Measurements from ENCODE around the gene RNU6-1.

RNU6-1 gene

GRCh38 chr15:67805666-67806516 is 34.0 kb downstream of the RNU6-1 start (continued):
- TF ChIP-seq, protein P1, sequence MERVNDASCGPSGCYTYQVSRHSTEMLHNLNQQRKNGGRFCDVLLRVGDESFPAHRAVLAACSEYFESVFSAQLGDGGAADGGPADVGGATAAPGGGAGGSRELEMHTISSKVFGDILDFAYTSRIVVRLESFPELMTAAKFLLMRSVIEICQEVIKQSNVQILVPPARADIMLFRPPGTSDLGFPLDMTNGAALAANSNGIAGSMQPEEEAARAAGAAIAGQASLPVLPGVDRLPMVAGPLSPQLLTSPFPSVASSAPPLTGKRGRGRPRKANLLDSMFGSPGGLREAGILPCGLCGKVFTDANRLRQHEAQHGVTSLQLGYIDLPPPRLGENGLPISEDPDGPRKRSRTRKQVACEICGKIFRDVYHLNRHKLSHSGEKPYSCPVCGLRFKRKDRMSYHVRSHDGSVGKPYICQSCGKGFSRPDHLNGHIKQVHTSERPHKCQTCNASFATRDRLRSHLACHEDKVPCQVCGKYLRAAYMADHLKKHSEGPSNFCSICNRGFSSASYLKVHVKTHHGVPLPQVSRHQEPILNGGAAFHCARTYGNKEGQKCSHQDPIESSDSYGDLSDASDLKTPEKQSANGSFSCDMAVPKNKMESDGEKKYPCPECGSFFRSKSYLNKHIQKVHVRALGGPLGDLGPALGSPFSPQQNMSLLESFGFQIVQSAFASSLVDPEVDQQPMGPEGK (CRISPR knock-in tag; IDR thresholded peaks at IDR 0.05; ENCODE audit: borderline replicate concordance): no peak
- TF ChIP-seq, protein P2, sequence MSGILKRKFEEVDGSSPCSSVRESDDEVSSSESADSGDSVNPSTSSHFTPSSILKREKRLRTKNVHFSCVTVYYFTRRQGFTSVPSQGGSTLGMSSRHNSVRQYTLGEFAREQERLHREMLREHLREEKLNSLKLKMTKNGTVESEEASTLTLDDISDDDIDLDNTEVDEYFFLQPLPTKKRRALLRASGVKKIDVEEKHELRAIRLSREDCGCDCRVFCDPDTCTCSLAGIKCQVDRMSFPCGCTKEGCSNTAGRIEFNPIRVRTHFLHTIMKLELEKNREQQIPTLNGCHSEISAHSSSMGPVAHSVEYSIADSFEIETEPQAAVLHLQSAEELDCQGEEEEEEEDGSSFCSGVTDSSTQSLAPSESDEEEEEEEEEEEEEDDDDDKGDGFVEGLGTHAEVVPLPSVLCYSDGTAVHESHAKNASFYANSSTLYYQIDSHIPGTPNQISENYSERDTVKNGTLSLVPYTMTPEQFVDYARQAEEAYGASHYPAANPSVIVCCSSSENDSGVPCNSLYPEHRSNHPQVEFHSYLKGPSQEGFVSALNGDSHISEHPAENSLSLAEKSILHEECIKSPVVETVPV (CRISPR knock-in tag; IDR thresholded peaks at IDR 0.05): no peak

DNA sequence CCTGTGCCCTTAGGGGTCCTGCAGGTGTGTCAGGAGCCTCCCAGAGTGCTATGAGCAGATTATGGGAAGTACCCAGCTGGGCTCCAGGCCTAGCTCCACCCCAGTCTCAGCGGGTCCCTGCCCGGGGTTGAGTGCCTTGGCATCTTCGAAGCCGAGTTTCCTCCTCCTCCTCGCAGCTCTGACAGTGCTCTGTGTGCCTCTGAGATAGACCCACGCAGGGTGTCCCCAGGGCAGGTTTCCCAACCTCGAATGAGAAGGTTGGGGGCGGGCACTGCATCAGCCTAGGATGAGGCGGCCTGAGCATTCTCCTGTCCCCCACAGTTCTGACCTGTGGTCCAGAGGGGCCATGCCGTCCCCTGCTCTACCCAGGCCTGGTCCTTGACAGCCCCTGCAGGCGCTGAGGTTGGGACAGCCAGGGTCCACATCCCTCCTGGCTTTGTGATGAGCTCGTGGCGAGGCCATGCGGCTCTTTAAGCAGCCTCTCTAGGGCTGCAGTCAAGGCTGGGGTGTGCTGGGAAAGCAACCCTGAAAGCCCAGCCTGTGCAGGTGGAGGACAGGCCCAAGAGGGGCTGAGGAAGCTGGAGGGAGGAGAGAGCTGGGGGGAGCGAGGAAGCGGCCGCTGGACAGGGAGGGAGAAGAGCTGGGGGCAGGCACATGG is 34.7 kb downstream of the RNU6-1 start:
- no peak for ATAC-seq
- TF ChIP-seq TCF4 (CRISPR knock-in tag; IDR thresholded peaks at IDR 0.05; ENCODE audit: borderline replicate concordance) (no peak), ZNF8 (CRISPR knock-in tag; IDR thresholded peaks at IDR 0.05) (no peak), ZNF565 (CRISPR knock-in tag; conservative IDR thresholded peaks at IDR 0.05; ENCODE audit: low read depth) (no peak), TOX (CRISPR knock-in tag; IDR thresholded peaks at IDR 0.05; ENCODE audit: borderline replicate concordance) (no peak), GLIS3 (CRISPR knock-in tag; IDR thresholded peaks at IDR 0.05) (no peak), OSR1 (CRISPR knock-in tag; IDR thresholded peaks at IDR 0.05) (no peak), ARNTL (CRISPR knock-in tag; IDR thresholded peaks at IDR 0.05; ENCODE audit: borderline replicate concordance, low read depth) (no peak), CSDC2 (CRISPR knock-in tag; IDR thresholded peaks at IDR 0.05) (no peak)
- TF ChIP-seq, protein P3, sequence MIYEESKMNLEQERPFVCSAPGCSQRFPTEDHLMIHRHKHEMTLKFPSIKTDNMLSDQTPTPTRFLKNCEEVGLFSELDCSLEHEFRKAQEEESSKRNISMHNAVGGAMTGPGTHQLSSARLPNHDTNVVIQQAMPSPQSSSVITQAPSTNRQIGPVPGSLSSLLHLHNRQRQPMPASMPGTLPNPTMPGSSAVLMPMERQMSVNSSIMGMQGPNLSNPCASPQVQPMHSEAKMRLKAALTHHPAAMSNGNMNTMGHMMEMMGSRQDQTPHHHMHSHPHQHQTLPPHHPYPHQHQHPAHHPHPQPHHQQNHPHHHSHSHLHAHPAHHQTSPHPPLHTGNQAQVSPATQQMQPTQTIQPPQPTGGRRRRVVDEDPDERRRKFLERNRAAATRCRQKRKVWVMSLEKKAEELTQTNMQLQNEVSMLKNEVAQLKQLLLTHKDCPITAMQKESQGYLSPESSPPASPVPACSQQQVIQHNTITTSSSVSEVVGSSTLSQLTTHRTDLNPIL (CRISPR knock-in tag; IDR thresholded peaks at IDR 0.05; ENCODE audit: low read depth): no peak
- TF ChIP-seq, protein P4, sequence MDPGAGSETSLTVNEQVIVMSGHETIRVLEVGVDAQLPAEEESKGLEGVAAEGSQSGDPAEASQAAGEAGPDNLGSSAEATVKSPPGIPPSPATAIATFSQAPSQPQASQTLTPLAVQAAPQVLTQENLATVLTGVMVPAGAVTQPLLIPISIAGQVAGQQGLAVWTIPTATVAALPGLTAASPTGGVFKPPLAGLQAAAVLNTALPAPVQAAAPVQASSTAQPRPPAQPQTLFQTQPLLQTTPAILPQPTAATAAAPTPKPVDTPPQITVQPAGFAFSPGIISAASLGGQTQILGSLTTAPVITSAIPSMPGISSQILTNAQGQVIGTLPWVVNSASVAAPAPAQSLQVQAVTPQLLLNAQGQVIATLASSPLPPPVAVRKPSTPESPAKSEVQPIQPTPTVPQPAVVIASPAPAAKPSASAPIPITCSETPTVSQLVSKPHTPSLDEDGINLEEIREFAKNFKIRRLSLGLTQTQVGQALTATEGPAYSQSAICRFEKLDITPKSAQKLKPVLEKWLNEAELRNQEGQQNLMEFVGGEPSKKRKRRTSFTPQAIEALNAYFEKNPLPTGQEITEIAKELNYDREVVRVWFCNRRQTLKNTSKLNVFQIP (CRISPR knock-in tag; IDR thresholded peaks at IDR 0.05; ENCODE audit: borderline replicate concordance, low read depth): no peak

DNA sequence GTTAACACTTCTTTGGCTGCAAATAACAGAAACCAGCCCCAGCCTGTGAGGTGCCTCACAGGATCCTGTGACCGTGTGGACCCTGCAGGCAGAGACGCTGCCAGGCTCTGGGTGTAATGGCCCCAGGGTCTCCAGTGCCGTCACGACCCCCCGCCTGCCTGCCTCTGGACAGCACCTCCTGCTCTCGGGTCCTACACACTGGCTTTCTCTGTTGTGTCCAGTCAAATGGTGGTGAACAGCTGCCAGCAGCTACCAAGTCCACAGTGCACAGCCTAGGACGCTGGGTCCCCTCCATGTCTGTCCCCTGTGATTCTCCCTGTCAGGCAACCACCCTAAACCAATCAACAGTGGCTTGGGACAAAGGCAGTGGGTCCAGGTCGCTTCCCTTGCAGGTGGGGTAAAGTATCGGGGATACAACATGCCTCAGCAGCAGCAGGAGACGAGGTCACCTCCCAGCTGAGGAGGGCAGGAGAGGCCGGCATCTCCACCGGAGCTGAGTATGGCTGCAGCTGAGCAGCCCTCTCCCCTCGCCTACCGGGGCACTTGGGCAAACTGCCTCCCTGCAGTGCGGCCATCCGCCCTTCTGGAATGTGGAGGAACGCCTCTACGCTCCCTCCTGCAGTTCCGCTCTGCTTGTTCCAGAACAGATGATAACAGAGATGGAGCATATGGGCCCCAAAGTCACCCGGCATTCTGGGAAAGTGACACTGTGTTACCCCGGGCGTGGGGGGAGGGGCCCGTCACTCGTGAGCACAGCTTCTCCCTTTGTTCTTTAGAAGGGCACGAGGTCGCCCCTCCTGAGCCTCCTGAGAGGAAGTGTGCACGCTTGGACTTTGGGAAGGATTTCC is 35.6 kb downstream of the RNU6-1 start:
- ATAC-seq: no peak
- TF ChIP-seq ESRRG (CRISPR knock-in tag; IDR thresholded peaks at IDR 0.05) (no peak), GLIS3 (CRISPR knock-in tag; IDR thresholded peaks at IDR 0.05) (no peak), ZFP30 (CRISPR knock-in tag; IDR thresholded peaks at IDR 0.05) (no peak), ZC3H10 (CRISPR knock-in tag; IDR thresholded peaks at IDR 0.05) (no peak), ISL1 (CRISPR knock-in tag; IDR thresholded peaks at IDR 0.05) (no peak)

DNA sequence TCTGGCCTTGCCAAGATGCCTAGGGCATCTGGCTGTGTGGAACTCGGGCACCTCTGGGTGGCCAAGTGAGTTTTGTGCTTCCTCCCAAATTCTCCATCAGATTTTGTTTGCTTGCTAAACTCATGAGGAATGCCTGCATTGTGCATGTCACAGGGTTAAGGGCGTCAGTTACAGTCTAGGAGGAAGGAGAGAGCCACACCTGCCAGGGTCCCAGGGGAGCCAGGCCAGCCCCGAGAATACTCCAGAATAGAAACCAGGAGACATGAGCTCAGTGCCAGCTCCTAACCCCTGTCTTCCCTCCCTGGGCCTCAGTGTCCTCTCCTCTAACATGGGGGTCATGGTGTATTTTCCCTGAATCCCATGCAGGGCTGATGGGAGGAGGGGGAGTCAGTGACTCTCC is 36.5 kb downstream of the RNU6-1 start:
- ATAC-seq: no peak

More for the DNA sequence above, 36.5 kb downstream of the RNU6-1 start:
- TF ChIP-seq ZFP30 (CRISPR knock-in tag; IDR thresholded peaks at IDR 0.05) (no peak), CSDC2 (CRISPR knock-in tag; IDR thresholded peaks at IDR 0.05) (no peak), ISL1 (CRISPR knock-in tag; IDR thresholded peaks at IDR 0.05) (no peak), ZC3H10 (CRISPR knock-in tag; IDR thresholded peaks at IDR 0.05) (no peak), ZNF8 (CRISPR knock-in tag; IDR thresholded peaks at IDR 0.05) (no peak)
